Neural cell (in vitro differentiated cells): ENCODE data around the gene TRIM32.

Experiments used
- CTCF ChIP-seq: fragments of 450-650 bp; IDR thresholded peaks from 2 replicates; pipeline ENCODE4 v1.5.1; 2014; ENCODE audit warnings: antibody characterized with exemption, mild to moderate bottlenecking, moderate library complexity; ENCODE audit not compliant: poor library complexity, severe bottlenecking
- EP300 ChIP-seq: fragments of 450-650 bp; conservative IDR thresholded peaks from 2 replicates; pipeline ENCODE4 v1.6.1; 2014; ENCODE audit warnings: antibody characterized with exemption, mild to moderate bottlenecking, moderate library complexity; ENCODE audit not compliant: poor library complexity, severe bottlenecking
- EZH2 ChIP-seq: fragments of 200-600, 300-800 bp; shearing (Covaris generic), sonication (generic); IDR thresholded peaks from 2 replicates; pipeline ENCODE4 v1.6.1; 2014; ENCODE audit warnings: antibody characterized with exemption, low read length, borderline replicate concordance, mild to moderate bottlenecking; ENCODE audit not compliant: insufficient read depth, poor library complexity, severe bottlenecking
- MXI1 ChIP-seq: fragments of 450-650 bp; conservative IDR thresholded peaks from 2 replicates; pipeline ENCODE4 v1.6.1; 2014; ENCODE audit warnings: antibody characterized with exemption, mild to moderate bottlenecking; ENCODE audit not compliant: poor library complexity, severe bottlenecking
- POLR2AphosphoS5 ChIP-seq: IDR thresholded peaks from 2 replicates; pipeline ENCODE4 v1.6.1; 2012
- RAD21 ChIP-seq: fragments of 450-650 bp; conservative IDR thresholded peaks from 2 replicates; pipeline ENCODE4 v1.6.1; 2014; ENCODE audit warnings: antibody characterized with exemption, mild to moderate bottlenecking, moderate library complexity
- REST ChIP-seq: IDR thresholded peaks from 2 replicates; pipeline ENCODE4 v1.6.1; 2012; ENCODE audit warnings: borderline replicate concordance
- TAF1 ChIP-seq: IDR thresholded peaks from 2 replicates; pipeline ENCODE4 v1.6.1; 2012; ENCODE audit warnings: low read depth

DNA sequence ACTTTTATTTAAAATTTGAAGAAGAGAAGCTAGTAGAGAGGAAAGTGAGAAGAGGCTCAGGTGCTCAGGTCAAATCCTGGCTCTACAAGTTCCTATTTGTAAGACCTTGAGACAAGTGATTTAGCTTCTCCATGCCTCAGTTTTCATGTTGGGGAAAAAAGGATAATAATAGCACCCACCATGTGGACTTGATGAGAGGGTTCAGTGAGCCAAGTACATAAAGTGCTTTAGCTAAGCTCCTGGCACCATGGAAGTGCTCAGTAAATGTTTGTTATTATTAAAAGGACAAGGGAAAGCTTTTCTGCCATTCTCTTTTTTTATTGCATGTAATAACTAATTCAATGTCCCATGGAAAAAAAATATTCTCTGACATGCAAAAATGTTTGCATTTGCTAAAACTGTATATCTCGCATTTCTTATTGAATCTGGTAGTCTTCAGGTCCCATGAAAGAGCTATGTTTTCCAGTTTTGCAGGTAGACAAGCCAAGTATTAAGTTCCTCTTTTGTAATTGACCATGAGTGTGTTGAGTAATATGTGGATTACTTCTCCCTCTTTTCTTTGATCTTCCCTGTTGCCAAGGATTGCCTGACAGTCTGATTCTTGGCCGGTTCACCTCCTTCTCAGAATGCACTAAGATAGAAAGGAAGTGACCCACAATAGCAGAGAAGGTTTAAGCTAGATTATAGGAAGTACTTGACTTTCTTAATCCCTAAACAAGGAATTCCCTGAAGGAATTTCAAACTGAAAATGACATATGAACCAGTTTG is 45.6 kb upstream of the TRIM32 start:
- TF ChIP-seq POLR2AphosphoS5: no peak
- TF ChIP-seq CTCF: no peak
- TF ChIP-seq MXI1: no peak
- TF ChIP-seq TAF1: no peak
- TF ChIP-seq EP300: no peak
- no peak for TF ChIP-seq EZH2
- TF ChIP-seq REST: no peak
- TF ChIP-seq RAD21: no peak
